GM23248 (cell line): ENCODE measurements around the gene NR3C1. TPM values are rescaled to one million over a fixed set of nuclear protein-coding genes. Genes with fewer than 3 reads are reported as not detected.
A peak's percentile ranks its signal among the peaks of the same experiment; 100 is the strongest.

Experiments
- DNase-seq: peaks from one replicate; pipeline ENCODE4 v3.0.0-alpha.2; 2015
- H2AFZ ChIP-seq: fragments of 200-600 bp; sonication (generic); 2 replicates; pipeline ENCODE4 v1.6.1; 2016; ENCODE audit warnings: antibody characterized with exemption
- H3F3A ChIP-seq: fragments of 200-600 bp; sonication (generic); 2 replicates; pipeline ENCODE4 v1.6.1; 2016; ENCODE audit warnings: mild to moderate bottlenecking, antibody characterized with exemption, mixed run types; ENCODE audit not compliant: insufficient read depth
- H3K27ac ChIP-seq: fragments of 200-600 bp; sonication (generic); 2 replicates; pipeline ENCODE4 v1.5.1; 2016; ENCODE audit warnings: mild to moderate bottlenecking
- H3K27me3 ChIP-seq: fragments of 200-600 bp; sonication (generic); replicated peaks from 2 replicates; pipeline ENCODE4 v1.6.1; 2016; ENCODE audit warnings: mild to moderate bottlenecking; ENCODE audit not compliant: insufficient read depth
- H3K36me3 ChIP-seq: fragments of 200-600 bp; sonication (generic); 2 replicates; pipeline ENCODE4 v1.6.1; 2016; ENCODE audit warnings: low read depth, mild to moderate bottlenecking
- H3K4me1 ChIP-seq: fragments of 200-600 bp; sonication (generic); 2 replicates; pipeline ENCODE4 v1.6.1; 2016; ENCODE audit warnings: mild to moderate bottlenecking; ENCODE audit not compliant: insufficient read depth
- H3K4me2 ChIP-seq: fragments of 200-600 bp; sonication (generic); one replicate; pipeline ENCODE4 v1.6.1; 2016; ENCODE audit warnings: mild to moderate bottlenecking; ENCODE audit not compliant: unreplicated experiment
- H3K4me3 ChIP-seq: fragments of 200-600 bp; sonication (generic); 2 replicates; pipeline ENCODE4 v1.5.1; 2016; ENCODE audit warnings: mild to moderate bottlenecking
- H3K79me2 ChIP-seq: fragments of 200-600 bp; sonication (generic); 2 replicates; pipeline ENCODE4 v1.6.1; 2016; ENCODE audit warnings: mild to moderate bottlenecking; ENCODE audit not compliant: insufficient read depth
- H3K9ac ChIP-seq: fragments of 200-600 bp; sonication (generic); 2 replicates; pipeline ENCODE4 v1.6.1; 2016; ENCODE audit warnings: mild to moderate bottlenecking
- H3K9me2 ChIP-seq: fragments of 200-600 bp; sonication (generic); 2 replicates; pipeline ENCODE4 v1.6.1; 2016; ENCODE audit warnings: mixed run types, mild to moderate bottlenecking, moderate library complexity; ENCODE audit not compliant: insufficient read depth
- H3K9me3 ChIP-seq: fragments of 200-600 bp; sonication (generic); one replicate; pipeline ENCODE4 v1.6.1; 2017; ENCODE audit warnings: low read depth
- H4K20me1 ChIP-seq: fragments of 200-600 bp; sonication (generic); 2 replicates; pipeline ENCODE4 v1.6.0; 2016; ENCODE audit not compliant: insufficient read depth
- EZH2 ChIP-seq: fragments of 200-600 bp; sonication (generic); IDR thresholded peaks from 2 replicates; pipeline ENCODE4 v1.6.1; 2018; ENCODE audit warnings: antibody characterized with exemption, mild to moderate bottlenecking; ENCODE audit not compliant: insufficient read depth, poor library complexity, severe bottlenecking
- EZH2phosphoT487 ChIP-seq: fragments of 200-600 bp; sonication (generic); IDR thresholded peaks from 2 replicates; pipeline ENCODE4 v1.6.1; 2018; ENCODE audit warnings: antibody characterized with exemption, moderate library complexity, mild to moderate bottlenecking, low read depth; ENCODE audit not compliant: insufficient read depth
- WGBS, 2 experiments: methylation state at CpG; one replicate each; pipeline ENCODE4 v1.1.6; 2015 to 2017; ENCODE audit warnings: low lambda C conversion rate in 2 of 2, low coverage in 1 of 2; ENCODE audit errors: missing lambda C conversion rate in 2 of 2; 5-methylcytosine and 5-hydroxymethylcytosine counted together
- in situ Hi-C: fragments of 300-500 bp; cut with MboI; formaldehyde crosslinking; loops from 2 replicates; pipeline ENCODE4 v1.15.0; 2020
- polyA plus RNA-seq: library from polyadenylated mRNA; unstranded; fragments of >200 nt; fragmentation: Nextera tagmentation; extraction: Ambion mirVana; gene quantifications from 2 replicates; pipeline ENCODE4 v1.2.1, GENCODE V29; 2016
- total RNA-seq: library from RNA; depleted of rRNA; stranded (reverse); fragments of >200 nt; shearing (Covaris generic); gene quantifications from 2 replicates; pipeline ENCODE4 v1.2.3, GENCODE V29; 2014

NR3C1 gene
- total and polyA plus RNA-seq, 2 experiments from 2014 or later = 103 to 121 TPM

DNA sequence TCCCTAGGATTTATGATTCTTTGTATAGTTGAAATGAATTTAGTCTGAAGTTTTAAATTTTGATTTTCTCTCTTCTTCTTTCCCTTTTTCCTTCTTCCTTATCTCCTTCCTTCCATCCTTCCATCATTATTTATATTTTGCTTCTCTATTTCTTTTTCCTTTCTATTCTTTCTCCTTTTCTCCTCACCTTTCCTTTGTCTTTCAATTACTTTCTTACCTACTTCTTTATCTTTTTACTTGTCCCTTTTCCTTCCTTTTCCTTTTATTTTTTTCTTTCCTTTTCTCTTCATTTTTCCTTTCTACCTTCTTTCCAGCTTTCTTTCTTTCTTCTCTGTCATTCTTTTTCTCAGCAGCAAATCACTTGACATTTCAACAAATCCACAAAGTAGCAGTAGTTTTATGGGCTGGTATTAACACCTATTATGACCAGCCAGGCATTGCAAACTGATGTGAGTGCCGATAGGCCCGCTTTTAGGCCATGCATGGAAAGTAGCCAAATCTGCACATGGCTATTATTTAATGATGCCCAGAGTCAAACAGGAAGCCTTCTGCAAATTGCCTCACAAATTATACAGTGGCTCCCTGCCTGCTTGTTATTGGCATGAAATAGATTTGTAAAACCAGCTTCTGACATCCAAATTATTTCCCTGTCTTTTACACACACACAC, 37.1 kb upstream of the NR3C1 start:
- H3K27ac ChIP-seq = no peak overlapping the region

GRCh38 chr5:143437666-143438273, 34.3 kb upstream of the NR3C1 start:
- peaks cover 9% of the 10 kb centered on the region for H3F3A ChIP-seq
- H3K9ac ChIP-seq = no peak overlapping the region
- H3K27ac ChIP-seq = no peak overlapping the region
- H3K27me3 ChIP-seq = no peaks in the 10 kb centered on the region
- H3K4me2 ChIP-seq = no peak overlapping the region
- H3K9me3 ChIP-seq = no peaks in the 10 kb centered on the region
- DNase-seq = no peak
- no peaks in the 10 kb centered on the region for H3K36me3 ChIP-seq
- 93 to 96% methylated on average over 4 of the region's 4 CpGs for WGBS, 2 experiments
- H2AFZ ChIP-seq = no peak overlapping the region
- in situ Hi-C loops = no loop called here
- no peaks in the 10 kb centered on the region for H3K79me2 ChIP-seq
- no peak for TF ChIP-seq EZH2
- TF ChIP-seq EZH2phosphoT487 = no peak
- peaks cover 20% of the 10 kb centered on the region for H3K4me1 ChIP-seq
- no peaks in the 10 kb centered on the region for H4K20me1 ChIP-seq
- H3K4me3 ChIP-seq = no peak overlapping the region
- H3K9me2 ChIP-seq = no peaks in the 10 kb centered on the region

More for the DNA sequence above, 37.1 kb upstream of the NR3C1 start:
- TF ChIP-seq EZH2 (no peak), EZH2phosphoT487 (no peak)
- Histone ChIP-seq H3K9ac (no peak overlapping the region), H3F3A (peaks cover 16% of the 10 kb centered on the region), H3K79me2 (no peaks in the 10 kb centered on the region), H3K27me3 (no peaks in the 10 kb centered on the region), H3K4me1 (peaks cover 24% of the 10 kb centered on the region), H3K4me2 (no peak overlapping the region), H2AFZ (no peak overlapping the region), H3K9me2 (no peaks in the 10 kb centered on the region), H3K36me3 (no peaks in the 10 kb centered on the region), H3K4me3 (no peak overlapping the region), H3K9me3 (no peaks in the 10 kb centered on the region), H4K20me1 (no peaks in the 10 kb centered on the region)
- in situ Hi-C loops = no loop called here
- 62 to 73% methylated on average over 2 of the region's 2 CpGs for WGBS, 2 experiments
- DNase-seq = no peak

DNA sequence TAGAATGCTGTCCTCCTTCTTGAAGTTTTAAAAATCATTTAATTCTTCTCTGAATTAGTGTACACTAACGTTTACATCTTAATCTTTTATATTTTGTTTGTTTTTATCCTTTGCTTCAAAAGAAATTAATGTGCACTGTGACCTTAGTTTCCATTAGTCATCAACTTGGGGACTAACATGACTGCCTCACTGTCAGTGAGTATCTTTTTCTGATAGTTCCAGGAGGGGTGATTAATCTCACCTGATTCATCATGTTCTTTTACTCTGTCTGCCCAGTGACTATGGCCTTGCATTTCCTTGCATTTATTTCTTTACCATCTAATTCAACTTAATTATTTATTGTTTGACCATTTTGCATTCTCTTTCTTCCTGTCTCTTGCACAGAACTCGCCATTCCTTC, 33.4 kb upstream of the NR3C1 start:
- H3K9me3 ChIP-seq = no peaks in the 10 kb centered on the region
- WGBS, 2 experiments = 64% methylated on average over 2 of the region's 2 CpGs
- peaks cover 1% of the 10 kb centered on the region for H3F3A ChIP-seq
- no peaks in the 10 kb centered on the region for H3K9me2 ChIP-seq
- no peak overlapping the region for H3K4me2 ChIP-seq
- TF ChIP-seq EZH2 (no peak), EZH2phosphoT487 (no peak)
- DNase-seq = peak; percentile 42
- H4K20me1 ChIP-seq = no peaks in the 10 kb centered on the region
- no peaks in the 10 kb centered on the region for H3K36me3 ChIP-seq
- no peaks in the 10 kb centered on the region for H3K79me2 ChIP-seq
- no peak overlapping the region for H3K9ac ChIP-seq
- in situ Hi-C loops = no loop called here
- no peak overlapping the region for H3K4me3 ChIP-seq
- H3K27me3 ChIP-seq = no peaks in the 10 kb centered on the region
- no peak overlapping the region for H3K27ac ChIP-seq
- no peak overlapping the region for H2AFZ ChIP-seq
- H3K4me1 ChIP-seq = peaks cover 12% of the 10 kb centered on the region

- 97 to 100% methylated on average over 6 of the region's 6 CpGs for WGBS, 2 experiments
- no peaks in the 10 kb centered on the region for H3K9me3 ChIP-seq
- H3K9ac ChIP-seq = no peak overlapping the region
- no peak overlapping the region for H3K4me2 ChIP-seq
- H2AFZ ChIP-seq = no peak overlapping the region
- H3K27me3 ChIP-seq = no peaks in the 10 kb centered on the region
- in situ Hi-C loops = no loop called here
- H3K9me2 ChIP-seq = no peaks in the 10 kb centered on the region
- TF ChIP-seq EZH2 (no peak), EZH2phosphoT487 (no peak)
- no peak overlapping the region for H3K27ac ChIP-seq
- H3K4me1 ChIP-seq = 0 out of 2 replicates have a peak, but pooled peaks cover 7% of the 10 kb centered on the region
- no peaks in the 10 kb centered on the region for H3K36me3 ChIP-seq
- H3K79me2 ChIP-seq = no peaks in the 10 kb centered on the region
- no peaks in the 10 kb centered on the region for H4K20me1 ChIP-seq
- H3K4me3 ChIP-seq = no peak overlapping the region
- no peaks in the 10 kb centered on the region for H3F3A ChIP-seq
- no peak for DNase-seq
Measured at GRCh38 chr5:143435210-143435657, 31.7 kb upstream of the NR3C1 start.
